ENCODE measurements around the gene CYP27B1.

CYP27B1 gene

DNA sequence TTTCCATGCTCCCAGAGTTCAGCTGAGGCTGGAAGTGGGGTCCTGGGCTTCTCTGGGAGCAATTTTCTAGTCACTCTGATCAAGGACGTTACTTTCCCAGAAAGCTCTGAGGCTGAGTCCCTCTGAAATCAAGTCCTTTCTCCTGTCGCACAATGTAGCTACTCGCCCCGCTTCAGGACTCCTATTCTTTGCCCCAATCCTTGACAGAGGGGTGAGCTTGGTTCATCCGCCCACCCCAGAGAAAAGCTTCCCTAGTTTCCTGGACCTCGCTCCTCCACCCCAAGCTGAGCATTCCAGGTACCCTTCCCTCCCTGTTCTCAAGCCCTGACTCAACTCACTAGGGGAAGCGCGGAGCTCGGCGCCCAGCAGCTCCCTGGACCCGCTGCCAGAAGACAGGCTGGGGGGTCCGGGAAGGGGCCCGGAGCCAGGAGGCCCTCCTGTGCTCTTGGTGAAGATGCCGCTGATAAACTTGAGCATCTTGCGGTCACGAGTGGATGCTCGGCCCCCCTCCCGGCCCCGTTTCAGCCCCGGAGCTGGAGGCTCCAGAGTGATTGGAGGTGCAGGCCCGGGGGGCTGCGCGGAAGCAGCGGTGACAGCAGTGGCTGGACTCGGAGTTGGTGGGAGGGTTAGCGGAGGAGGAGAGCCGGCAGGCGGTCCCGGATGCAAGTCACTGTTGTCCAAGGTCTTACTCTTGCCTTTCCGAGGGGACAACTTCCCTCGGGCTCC, 30.0 kb downstream of the CYP27B1 start:
- Histone ChIP-seq H3K36me3 (ENCODE audit: low read length) (no peaks in the 10 kb centered on the region), H3K27ac (ENCODE audit: low read depth, low read length) (no peak overlapping the region), H4K20me1 (ENCODE audit: low read depth, low read length) (no peaks in the 10 kb centered on the region), H3K9ac (ENCODE audit: low read length) (no peak overlapping the region), H3F3A (ENCODE audit: insufficient read depth) (no peaks in the 10 kb centered on the region), H3K4me2 (ENCODE audit: low read depth, low read length, poor library complexity, severe bottlenecking) (no peak overlapping the region), H3K9me2 (replicated peaks; ENCODE audit: insufficient read depth, low read length) (no peaks in the 10 kb centered on the region), H3K4me3 (ENCODE audit: insufficient read depth, low read length, poor library complexity, severe bottlenecking) (no peak overlapping the region), H3K79me2 (ENCODE audit: insufficient read depth, low read length) (peaks cover 12% of the 10 kb centered on the region), H2AFZ (ENCODE audit: low read depth, low read length, severe bottlenecking) (no peak overlapping the region), H3K27me3 (ENCODE audit: low read length) (no peaks in the 10 kb centered on the region), H3K9me3 (ENCODE audit: insufficient read depth, low read length) (no peaks in the 10 kb centered on the region)
- TF ChIP-seq, protein P1, sequence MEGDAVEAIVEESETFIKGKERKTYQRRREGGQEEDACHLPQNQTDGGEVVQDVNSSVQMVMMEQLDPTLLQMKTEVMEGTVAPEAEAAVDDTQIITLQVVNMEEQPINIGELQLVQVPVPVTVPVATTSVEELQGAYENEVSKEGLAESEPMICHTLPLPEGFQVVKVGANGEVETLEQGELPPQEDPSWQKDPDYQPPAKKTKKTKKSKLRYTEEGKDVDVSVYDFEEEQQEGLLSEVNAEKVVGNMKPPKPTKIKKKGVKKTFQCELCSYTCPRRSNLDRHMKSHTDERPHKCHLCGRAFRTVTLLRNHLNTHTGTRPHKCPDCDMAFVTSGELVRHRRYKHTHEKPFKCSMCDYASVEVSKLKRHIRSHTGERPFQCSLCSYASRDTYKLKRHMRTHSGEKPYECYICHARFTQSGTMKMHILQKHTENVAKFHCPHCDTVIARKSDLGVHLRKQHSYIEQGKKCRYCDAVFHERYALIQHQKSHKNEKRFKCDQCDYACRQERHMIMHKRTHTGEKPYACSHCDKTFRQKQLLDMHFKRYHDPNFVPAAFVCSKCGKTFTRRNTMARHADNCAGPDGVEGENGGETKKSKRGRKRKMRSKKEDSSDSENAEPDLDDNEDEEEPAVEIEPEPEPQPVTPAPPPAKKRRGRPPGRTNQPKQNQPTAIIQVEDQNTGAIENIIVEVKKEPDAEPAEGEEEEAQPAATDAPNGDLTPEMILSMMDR (IDR thresholded peaks at IDR 0.05; ENCODE audit: insufficient read depth, low read length, poor library complexity, severe bottlenecking): no peak
- TF ChIP-seq EZH2phosphoT487 (conservative IDR thresholded peaks at IDR 0.05; ENCODE audit: low read length): no peak

DNA sequence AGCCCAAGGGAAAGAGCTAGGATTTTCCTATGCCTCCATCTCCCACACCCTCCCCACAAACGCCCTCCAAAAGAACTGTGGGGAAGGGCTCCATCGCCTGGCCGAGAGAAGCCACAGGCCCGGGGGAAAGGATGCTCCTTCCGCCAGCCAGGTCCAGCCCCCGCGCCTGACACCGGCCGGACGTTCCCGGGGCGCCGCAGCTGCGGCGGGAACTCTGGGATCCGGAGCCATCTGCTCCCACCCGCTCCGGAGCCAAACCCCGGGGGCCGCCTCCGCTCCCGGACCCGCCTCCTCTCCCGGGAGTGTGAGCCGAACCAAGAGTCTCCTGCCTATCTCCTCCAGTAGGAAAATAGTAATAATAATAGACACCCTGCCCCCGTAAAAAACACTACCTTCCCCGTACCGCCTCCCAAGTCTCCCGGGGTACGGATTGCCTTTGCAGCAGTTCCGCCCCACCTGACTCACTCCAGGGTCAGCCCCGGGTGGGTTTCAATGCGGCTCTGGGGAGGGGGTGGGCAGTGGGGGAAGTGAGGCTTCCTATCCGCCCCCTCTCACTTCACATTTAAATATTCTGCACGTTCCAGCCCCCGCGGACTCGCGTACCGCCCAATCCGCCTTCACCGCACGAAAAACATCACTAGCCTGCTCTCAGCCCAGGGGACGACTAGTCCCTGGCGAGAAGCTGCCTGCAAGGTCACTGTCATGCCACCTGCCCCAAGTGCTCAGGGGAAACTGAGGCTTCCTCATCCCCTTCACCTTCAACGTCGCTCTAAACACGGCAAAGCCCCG, 30.7 kb downstream of the CYP27B1 start:
- H3K27me3 ChIP-seq (ENCODE audit: low read length): no peaks in the 10 kb centered on the region
- no peak overlapping the region for H3K27ac ChIP-seq (ENCODE audit: low read depth, low read length)

DNA sequence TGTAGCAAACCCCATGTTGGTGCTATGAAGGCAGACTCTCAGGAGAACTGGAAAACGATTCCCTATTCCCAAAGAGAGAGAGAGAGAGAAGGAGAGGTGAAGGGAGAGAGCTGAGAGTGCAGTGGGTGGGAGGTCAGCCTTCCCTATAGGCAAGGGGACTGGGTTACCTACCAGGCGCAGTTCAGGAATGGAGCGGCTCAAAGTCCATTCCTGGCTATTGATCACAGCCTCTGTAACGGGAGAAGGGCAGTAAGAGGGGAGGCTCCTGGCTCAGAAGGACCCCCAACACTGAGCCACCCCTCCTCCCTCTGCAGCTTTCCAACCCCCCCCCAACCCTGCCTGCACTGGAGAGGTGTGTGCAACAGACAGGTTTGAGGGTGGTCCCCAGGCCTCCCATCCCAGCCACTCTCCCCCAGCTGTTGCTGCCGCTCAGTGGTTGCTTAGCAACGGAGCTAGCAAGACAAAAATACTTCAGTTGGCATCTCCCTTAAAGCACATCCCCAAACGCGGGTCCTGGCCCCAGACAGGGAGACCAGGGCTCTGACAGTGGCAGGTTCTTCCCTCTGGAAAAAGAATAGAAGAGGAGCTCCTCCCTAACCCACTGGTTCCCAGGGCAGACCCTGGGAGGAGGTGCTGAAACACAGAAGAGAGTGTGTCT, 31.6 kb downstream of the CYP27B1 start:
- no peak overlapping the region for H3K4me3 ChIP-seq (ENCODE audit: insufficient read depth, low read length, poor library complexity, severe bottlenecking)
- no peaks in the 10 kb centered on the region for H3K9me3 ChIP-seq (ENCODE audit: insufficient read depth, low read length)
- no peaks in the 10 kb centered on the region for H3K9me2 ChIP-seq (replicated peaks; ENCODE audit: insufficient read depth, low read length)
- no peaks in the 10 kb centered on the region for H4K20me1 ChIP-seq (ENCODE audit: low read depth, low read length)
- no peaks in the 10 kb centered on the region; the same call in 1 of the 2 replicates for H3K36me3 ChIP-seq (ENCODE audit: low read length)
- H3F3A ChIP-seq (ENCODE audit: insufficient read depth): no peaks in the 10 kb centered on the region
- TF ChIP-seq, protein P1 (IDR thresholded peaks at IDR 0.05; ENCODE audit: insufficient read depth, low read length, poor library complexity, severe bottlenecking): no peak
- no peak for TF ChIP-seq EZH2phosphoT487 (conservative IDR thresholded peaks at IDR 0.05; ENCODE audit: low read length)
- no peak overlapping the region for H3K9ac ChIP-seq (ENCODE audit: low read length)
- H3K4me2 ChIP-seq (ENCODE audit: low read depth, low read length, poor library complexity, severe bottlenecking): no peak overlapping the region
- no peaks in the 10 kb centered on the region for H3K27me3 ChIP-seq (ENCODE audit: low read length)
- no peak overlapping the region for H3K27ac ChIP-seq (ENCODE audit: low read depth, low read length)
- peaks cover 12% of the 10 kb centered on the region for H3K79me2 ChIP-seq (ENCODE audit: insufficient read depth, low read length)
- no peak overlapping the region for H2AFZ ChIP-seq (ENCODE audit: low read depth, low read length, severe bottlenecking)

More for the DNA sequence above, 30.7 kb downstream of the CYP27B1 start:
- Histone ChIP-seq H3K36me3 (ENCODE audit: low read length) (no peaks in the 10 kb centered on the region; the same call in 1 of the 2 replicates), H3K9ac (ENCODE audit: low read length) (no peak overlapping the region), H3K79me2 (ENCODE audit: insufficient read depth, low read length) (peaks cover 12% of the 10 kb centered on the region), H3F3A (ENCODE audit: insufficient read depth) (no peaks in the 10 kb centered on the region), H3K4me2 (ENCODE audit: low read depth, low read length, poor library complexity, severe bottlenecking) (no peak overlapping the region), H3K9me3 (ENCODE audit: insufficient read depth, low read length) (no peaks in the 10 kb centered on the region), H2AFZ (ENCODE audit: low read depth, low read length, severe bottlenecking) (no peak overlapping the region), H3K4me3 (ENCODE audit: insufficient read depth, low read length, poor library complexity, severe bottlenecking) (no peak overlapping the region), H3K9me2 (replicated peaks; ENCODE audit: insufficient read depth, low read length) (no peaks in the 10 kb centered on the region), H4K20me1 (ENCODE audit: low read depth, low read length) (no peaks in the 10 kb centered on the region)
- TF ChIP-seq EZH2phosphoT487 (conservative IDR thresholded peaks at IDR 0.05; ENCODE audit: low read length): no peak
- TF ChIP-seq, protein P1 (IDR thresholded peaks at IDR 0.05; ENCODE audit: insufficient read depth, low read length, poor library complexity, severe bottlenecking): no peak

All from SU-DHL-6 (cell line).